ENCODE data around the gene CASD1. TPM values are rescaled to one million over a fixed set of nuclear protein-coding genes. Genes with fewer than 3 reads are reported as not detected.

Gene CASD1
- total and polyA plus RNA-seq, 2 of the 4 experiments (the other 2 are of a cell fraction): 4.0 to 4.5 TPM

GRCh38 chr7:94559972-94560371 is 50.4 kb downstream of the CASD1 start:
- Histone ChIP-seq H3K9me1 (ENCODE audit: insufficient read depth, low read length) (no peaks in the 10 kb centered on the region; the same call in 1 of the 2 replicates), H3K4me2 (ENCODE audit: low read depth, low read length) (no peak overlapping the region), H3K27me3 (ENCODE audit: control insufficient read depth, insufficient read depth, low read length) (no peaks in the 10 kb centered on the region), H3K4me1 (ENCODE audit: control insufficient read depth, insufficient read depth, low read length) (peaks cover 1% of the 10 kb centered on the region; the same call in 1 of the 2 replicates), H3K9ac (ENCODE audit: low read depth, low read length) (no peak overlapping the region), H4K8ac (ENCODE audit: low read depth in 2 of 2, low read length in 2 of 2) (no peak overlapping the region), H2BK120ac (ENCODE audit: low read depth, low read length) (no peak overlapping the region), H3K14ac (replicated peaks; ENCODE audit: low read depth, low read length) (no peak overlapping the region), H3K23ac (ENCODE audit: low read depth, low read length) (no peak overlapping the region), H3K79me1 (ENCODE audit: low read depth in 1 of 2, low read length in 2 of 2) (no peaks in the 10 kb centered on the region), H2AK5ac (ENCODE audit: low read depth, low read length) (no peak overlapping the region), H3K27ac (ENCODE audit: insufficient read depth, low read length) (no peak overlapping the region), H3K9me3 (ENCODE audit: control insufficient read depth, insufficient read depth, low read length) (no peaks in the 10 kb centered on the region), H4K91ac (ENCODE audit: insufficient read depth, low read depth, low read length) (no peak overlapping the region), H2BK15ac (ENCODE audit: low read depth, low read length) (no peak overlapping the region), H4K20me1 (ENCODE audit: insufficient read depth, low read length) (no peaks in the 10 kb centered on the region), H2AFZ (replicated peaks; ENCODE audit: low read length, poor library complexity) (no peak overlapping the region), H2BK5ac (ENCODE audit: low read depth, low read length, poor library complexity, severe bottlenecking) (no peak overlapping the region), H3K4ac (ENCODE audit: low read depth, low read length) (no peak overlapping the region), H4K5ac (ENCODE audit: low read depth, low read length) (no peak overlapping the region), H3K4me3 (ENCODE audit: insufficient read depth, low read depth, low read length) (no peak overlapping the region), H3K36me3 (ENCODE audit: control insufficient read depth, insufficient read depth, low read length) (no peaks in the 10 kb centered on the region), H2AK9ac (replicated peaks; ENCODE audit: low read depth, low read length, poor library complexity) (no peak overlapping the region), H3K18ac (ENCODE audit: low read depth, low read length) (no peak overlapping the region), H2BK20ac (ENCODE audit: low read depth, low read length) (no peak overlapping the region), H3K56ac (ENCODE audit: extremely low read depth, insufficient read depth, low read length) (no peak overlapping the region)
- no TSS peak for BruUV-seq (replicated peaks)
- no peak for TF ChIP-seq MXI1 (IDR thresholded peaks at IDR 0.05; ENCODE audit: borderline replicate concordance, low read depth, low read length)
- no peak for TF ChIP-seq RFX5 (IDR thresholded peaks at IDR 0.05; ENCODE audit: low read depth, low read length)
- TF ChIP-seq CEBPB (IDR thresholded peaks at IDR 0.05; ENCODE audit: low read depth, low read length): no peak
- TF ChIP-seq CTCF (conservative IDR thresholded peaks at IDR 0.05; ENCODE audit: low read depth, low read length): no peak
- TF ChIP-seq RCOR1 (IDR thresholded peaks at IDR 0.05; ENCODE audit: insufficient replicate concordance, low read length): no peak
- no peak for TF ChIP-seq POLR2A (IDR thresholded peaks at IDR 0.05; ENCODE audit: low read depth, low read length)
- TF ChIP-seq SMC3 (IDR thresholded peaks at IDR 0.05; ENCODE audit: low read depth, low read length): no peak
- TF ChIP-seq FOS (IDR thresholded peaks at IDR 0.05; ENCODE audit: low read depth, low read length): no peak
- WGBS, 2 experiments (ENCODE audit: extremely low coverage in 2 of 2, insufficient read length in 1 of 2): no CpG with 5 or more reads among the region's 1 CpG
- POLR2A ChIA-PET (ENCODE audit: unreplicated experiment): no interaction called here
- DNase-seq (no peak), ATAC-seq (ENCODE audit: low read depth) (no peak)
- in situ Hi-C loops (cut with MboI; ENCODE audit: low sequenced_read_pairs): no loop called here
- CTCF ChIA-PET: no interaction called here
- dilution Hi-C loops (cut with HindIII; ENCODE audit: low sequenced_read_pairs, unreplicated experiment): no loop called here
- intact Hi-C loops (cut with micrococcal nuclease): no loop called here
